ENCODE data around the gene TTN. TPM values are rescaled to one million over a fixed set of nuclear protein-coding genes. Genes with fewer than 3 reads are reported as not detected.

TTN gene
- total RNA-seq, 2 donors from 2014 or later, result 4.3 to 9.2 TPM

DNA sequence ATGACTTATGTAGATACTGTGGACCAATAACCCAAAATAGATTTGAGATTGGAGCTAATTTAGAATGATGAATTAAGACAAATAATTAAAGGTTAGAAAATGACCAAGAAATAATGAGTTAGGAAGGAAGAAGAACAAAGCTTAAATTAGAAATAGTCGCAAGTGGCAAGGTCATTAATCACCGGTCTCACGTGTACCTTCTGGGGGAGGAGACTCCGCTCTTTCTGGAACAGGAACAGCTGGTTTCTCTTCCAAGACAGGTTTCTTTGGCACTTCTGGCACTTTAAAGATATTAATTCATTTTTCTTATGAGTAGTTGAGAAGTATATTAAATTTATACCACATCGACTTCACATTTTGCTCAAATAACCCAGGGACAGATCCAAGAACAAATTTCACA, 156.7 kb downstream of the TTN start:
- no peak for ATAC-seq
- H3K9me3 Mint-ChIP-seq, result peaks cover 0 to 5% of the 10 kb centered on the region in 2 donors
- H3K27ac Mint-ChIP-seq, result no peak overlapping the region

DNA sequence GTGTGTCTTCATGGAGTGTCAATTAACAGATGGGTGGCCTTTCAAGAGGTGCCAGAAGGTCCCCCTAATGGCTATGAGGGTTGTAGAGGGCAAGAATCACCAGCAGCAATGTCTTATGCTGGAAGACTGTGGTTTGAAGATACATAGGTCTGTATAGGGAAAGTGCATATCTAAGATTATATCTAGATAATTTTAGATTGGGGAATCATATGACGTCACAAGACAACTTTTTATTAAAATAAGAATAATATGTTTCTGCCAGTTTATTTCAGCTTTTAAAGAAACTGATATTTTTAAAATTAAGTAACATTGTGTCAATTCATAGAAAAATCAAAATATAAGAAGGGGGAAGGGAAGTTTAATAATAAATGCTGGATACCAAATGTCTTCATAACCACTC, 162.3 kb downstream of the TTN start:
- H3K36me3 Mint-ChIP-seq, result peaks cover 6 to 8% of the 10 kb centered on the region in 2 donors
- DNase-seq (ENCODE audit: low spot score in 2 of 2) (no peak), ATAC-seq (no peak)
- H3K27ac Mint-ChIP-seq, result no peak overlapping the region
- H3K9me3 Mint-ChIP-seq, result peaks cover 0 to 5% of the 10 kb centered on the region in 2 donors

More for the DNA sequence above, 156.7 kb downstream of the TTN start:
- DNase-seq (ENCODE audit: low spot score in 2 of 2), result no peak
- peaks cover 6 to 8% of the 10 kb centered on the region in 2 donors for H3K36me3 Mint-ChIP-seq

DNA sequence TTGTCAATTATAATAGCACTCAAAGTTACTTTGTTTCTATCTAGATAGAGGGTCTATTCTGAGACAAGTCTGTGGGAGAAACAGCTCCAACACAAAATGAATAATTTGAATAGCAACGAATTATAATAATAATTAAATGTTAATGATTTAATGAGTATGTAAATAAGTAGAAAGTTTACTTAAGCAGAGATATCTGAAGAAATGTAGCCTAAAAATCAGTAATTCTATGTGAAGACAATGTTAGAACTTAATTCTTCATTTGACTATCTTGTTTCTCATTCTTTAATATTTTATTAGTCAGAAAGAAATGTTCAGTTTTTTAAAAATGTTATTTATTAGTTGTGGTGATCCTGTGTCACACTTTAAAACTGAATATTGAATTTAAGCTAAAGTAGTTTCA, 165.7 kb downstream of the TTN start:
- Mint-ChIP-seq H3K27ac (no peak overlapping the region), H3K36me3 (no peaks in the 10 kb centered on the region), H3K9me3 (no peaks in the 10 kb centered on the region)
- no peak for DNase-seq (ENCODE audit: low spot score in 2 of 2)
- no peak for ATAC-seq

DNA sequence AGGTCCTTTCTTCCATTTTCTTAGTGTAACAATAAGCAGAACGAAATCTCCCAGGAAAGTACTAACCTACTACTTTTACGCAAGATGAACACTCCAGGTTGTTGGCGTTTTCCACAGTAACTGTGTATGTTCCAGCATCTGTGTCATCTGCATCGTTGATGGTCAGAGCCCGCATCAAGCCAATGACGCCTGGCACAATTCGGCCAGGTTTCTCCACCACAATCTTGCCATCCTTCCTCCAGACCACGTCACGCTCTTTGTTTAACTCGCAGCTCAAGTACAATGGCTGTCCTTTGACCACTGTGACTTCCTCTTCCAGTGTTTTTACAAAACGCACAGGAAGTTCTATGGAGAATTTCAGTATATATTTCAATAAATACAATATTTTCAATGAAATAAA, 171.3 kb downstream of the TTN start:
- Mint-ChIP-seq H3K9me3 (no peaks in the 10 kb centered on the region), H3K36me3 (peaks cover 0 to 1% of the 10 kb centered on the region in 2 donors)
- ATAC-seq, result no peak

DNA sequence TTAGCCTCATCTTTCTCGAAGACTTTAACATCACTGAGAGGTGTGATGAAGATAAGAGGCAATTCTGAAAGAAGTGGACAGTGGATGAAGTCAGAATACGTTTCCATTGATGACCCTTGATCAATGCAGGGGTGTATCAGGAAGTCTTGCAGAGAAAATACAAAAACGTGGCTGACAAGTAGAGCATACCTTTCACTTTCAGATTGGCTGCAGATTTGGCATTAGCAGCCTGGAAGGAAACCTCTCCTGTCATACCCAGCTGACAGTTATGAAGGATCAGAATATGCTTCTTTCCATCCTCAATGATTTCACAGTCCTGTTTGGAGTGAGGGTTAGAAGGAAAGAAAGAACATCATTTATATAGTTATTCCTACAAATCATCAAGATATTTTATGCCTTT, 174.5 kb downstream of the TTN start:
- Mint-ChIP-seq H3K9me3 (no peaks in the 10 kb centered on the region), H3K27ac (no peak overlapping the region), H3K36me3 (peaks cover 0 to 12% of the 10 kb centered on the region in 2 donors)
- DNase-seq (ENCODE audit: low spot score in 2 of 2) (no peak), ATAC-seq (no peak)

More for the DNA sequence above, 171.3 kb downstream of the TTN start:
- no peak for DNase-seq (ENCODE audit: low spot score in 2 of 2)
- no peak overlapping the region for H3K27ac Mint-ChIP-seq

DNA sequence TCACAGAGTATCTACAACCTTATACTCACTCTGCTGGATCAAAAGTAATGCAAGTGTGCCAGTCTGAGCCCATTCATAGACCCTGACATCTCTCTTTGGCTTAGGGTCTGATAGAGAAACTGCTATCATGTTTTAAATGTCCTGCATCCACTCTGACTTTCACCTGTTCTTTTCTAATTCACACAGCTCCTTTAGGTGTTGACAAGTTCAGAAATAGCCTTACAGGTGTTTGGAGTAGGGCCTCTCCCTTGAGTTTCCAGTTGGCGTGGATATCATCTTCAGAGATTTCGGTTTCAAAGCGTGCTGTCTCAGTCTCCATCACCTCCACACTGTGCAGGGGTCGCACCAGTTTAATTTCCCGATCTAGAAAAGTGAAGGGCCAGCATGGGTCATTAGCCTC, 176.6 kb downstream of the TTN start:
- Mint-ChIP-seq H3K27ac (no peak overlapping the region), H3K36me3 (peaks cover 0 to 12% of the 10 kb centered on the region in 2 donors), H3K9me3 (no peaks in the 10 kb centered on the region)
- DNase-seq (ENCODE audit: low spot score in 2 of 2), result no peak
- ATAC-seq, result no peak

DNA sequence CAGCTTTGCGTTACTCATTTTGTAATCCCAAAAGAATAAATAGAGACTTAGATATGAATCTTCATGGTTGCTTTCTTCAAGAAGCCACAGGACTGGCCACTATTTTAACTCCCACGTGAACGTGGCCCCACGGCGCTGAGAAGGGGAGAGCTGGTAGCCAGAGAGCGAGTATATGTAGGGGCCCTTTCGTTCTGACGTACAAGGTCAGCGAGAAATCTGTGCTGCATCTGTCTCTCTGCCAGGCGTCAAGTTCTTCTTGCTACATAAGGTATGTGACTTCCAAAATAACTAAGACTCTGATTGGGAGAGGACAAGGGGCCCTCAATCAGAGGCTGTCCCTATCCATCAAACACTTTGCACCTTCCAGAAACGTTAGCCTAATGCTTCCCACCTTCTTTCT, 177.8 kb downstream of the TTN start:
- ATAC-seq (no peak), DNase-seq (ENCODE audit: low spot score in 2 of 2) (no peak)
- H3K9me3 Mint-ChIP-seq, result no peaks in the 10 kb centered on the region
- H3K36me3 Mint-ChIP-seq, result peaks cover 0 to 12% of the 10 kb centered on the region in 2 donors
- H3K27ac Mint-ChIP-seq, result no peak overlapping the region

DNA sequence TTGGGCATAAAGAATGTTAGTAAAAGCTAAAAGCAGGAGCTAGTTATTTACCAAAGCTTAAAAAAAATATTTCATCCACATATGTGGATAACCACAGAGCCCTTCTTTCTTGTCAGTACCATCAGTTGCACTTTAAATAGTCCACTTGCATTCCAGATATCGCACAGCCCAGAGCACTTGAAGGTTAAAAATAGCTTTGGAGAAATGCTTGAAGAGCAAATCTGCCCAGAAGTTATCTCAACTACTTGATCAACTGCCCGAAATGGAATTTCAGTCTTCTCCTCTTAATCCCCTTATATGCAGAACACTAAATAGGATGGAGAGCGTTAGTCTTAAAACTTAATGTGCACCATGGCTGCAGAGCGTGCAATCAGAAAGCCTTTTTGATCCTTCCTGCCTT, 178.6 kb downstream of the TTN start:
- peaks cover 0 to 12% of the 10 kb centered on the region in 2 donors for H3K36me3 Mint-ChIP-seq
- no peaks in the 10 kb centered on the region for H3K9me3 Mint-ChIP-seq
- no peak for ATAC-seq
- DNase-seq (ENCODE audit: low spot score in 2 of 2), result no peak
- H3K27ac Mint-ChIP-seq, result no peak overlapping the region

DNA sequence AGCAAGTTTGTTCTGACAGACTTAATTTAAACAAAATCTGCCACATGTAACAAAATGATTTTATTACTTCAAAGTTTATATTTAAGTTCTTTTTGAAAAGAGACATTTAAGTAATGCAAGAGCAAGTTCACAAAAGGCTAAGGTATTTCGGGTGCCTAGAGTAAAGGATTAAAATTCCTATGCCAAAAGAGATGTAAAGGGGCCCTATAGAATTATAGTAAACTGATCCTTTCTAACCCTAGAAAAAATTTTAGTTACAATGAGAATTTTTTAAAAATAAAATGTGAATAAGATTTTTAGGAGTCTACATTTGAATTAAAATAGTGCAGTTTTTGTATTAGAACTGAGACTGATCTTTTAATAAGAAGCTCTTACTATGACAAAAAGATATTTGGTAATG, 179.8 kb downstream of the TTN start:
- no peak for DNase-seq (ENCODE audit: low spot score in 2 of 2)
- no peaks in the 10 kb centered on the region for H3K9me3 Mint-ChIP-seq
- no peak overlapping the region for H3K27ac Mint-ChIP-seq
- H3K36me3 Mint-ChIP-seq, result peaks cover 0 to 12% of the 10 kb centered on the region in 2 donors
- no peak for ATAC-seq

DNA sequence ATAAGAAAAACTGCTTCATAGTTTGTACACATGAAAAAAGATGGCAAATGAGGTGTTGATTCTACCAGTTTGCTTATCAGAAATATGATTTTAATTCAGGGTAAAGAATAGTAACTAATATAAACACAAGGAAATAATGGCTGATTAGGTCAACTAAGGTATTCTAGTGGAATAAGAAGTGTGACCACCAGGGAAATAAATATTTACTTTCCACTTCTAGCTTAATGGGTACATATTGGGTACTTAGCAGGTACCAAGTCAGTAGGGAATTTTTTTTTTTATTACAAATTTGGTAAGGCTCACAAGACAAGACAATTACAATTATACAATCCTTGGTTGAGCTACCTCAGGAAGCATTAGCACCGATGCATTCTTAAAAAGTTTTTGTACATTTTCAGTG, 191.3 kb downstream of the TTN start:
- no peaks in the 10 kb centered on the region for H3K9me3 Mint-ChIP-seq
- ATAC-seq (no peak), DNase-seq (ENCODE audit: low spot score in 2 of 2) (no peak)
- H3K27ac Mint-ChIP-seq, result no peak overlapping the region
- peaks cover 0 to 22% of the 10 kb centered on the region in 2 donors for H3K36me3 Mint-ChIP-seq

DNA sequence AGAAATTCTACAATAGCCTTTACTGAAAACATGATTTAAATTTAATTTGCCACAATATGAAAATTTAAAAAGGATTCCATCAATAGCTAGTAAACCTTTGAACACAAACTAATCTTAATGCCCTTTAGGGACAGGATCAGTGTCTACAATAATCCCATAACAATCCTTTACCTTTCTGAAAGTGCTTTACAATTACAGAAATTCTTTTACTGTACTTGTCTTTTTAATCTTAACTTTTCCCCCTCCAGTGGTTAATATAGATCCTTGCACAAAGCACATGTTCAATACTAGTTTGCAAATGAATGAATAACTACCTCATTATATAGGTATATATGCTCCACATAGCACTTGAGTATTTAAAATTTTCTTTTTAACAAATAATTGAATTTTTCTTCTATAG, 204.3 kb downstream of the TTN start:
- H3K9me3 Mint-ChIP-seq, result no peaks in the 10 kb centered on the region
- ATAC-seq, result no peak
- H3K36me3 Mint-ChIP-seq, result peaks cover 0 to 25% of the 10 kb centered on the region in 2 donors

DNA sequence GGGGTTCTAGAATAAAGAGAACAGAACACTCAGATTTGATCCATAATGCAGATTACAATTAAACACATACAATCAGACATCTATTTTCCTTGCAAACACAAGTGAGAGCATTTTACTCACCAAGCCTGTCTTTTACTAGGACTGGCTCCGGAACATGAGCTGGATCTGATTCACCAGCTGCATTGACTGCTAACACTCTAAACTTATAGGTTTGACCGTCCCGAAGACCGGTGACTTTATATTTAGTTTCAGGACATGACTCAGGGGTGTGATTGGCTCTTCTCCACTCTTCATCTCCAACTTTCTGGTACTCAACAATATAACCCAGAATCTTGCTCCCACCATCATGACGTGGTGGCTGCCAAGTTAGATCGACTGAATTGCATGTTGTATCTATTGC, 214.6 kb downstream of the TTN start:
- no peak for ATAC-seq
- Mint-ChIP-seq H3K27ac (no peak overlapping the region), H3K9me3 (no peaks in the 10 kb centered on the region), H3K36me3 (peaks cover 21 to 47% of the 10 kb centered on the region in 2 donors)
- DNase-seq (ENCODE audit: low spot score in 2 of 2), result no peak

More for the DNA sequence above, 204.3 kb downstream of the TTN start:
- no peak overlapping the region for H3K27ac Mint-ChIP-seq
- DNase-seq (ENCODE audit: low spot score in 2 of 2), result no peak

DNA sequence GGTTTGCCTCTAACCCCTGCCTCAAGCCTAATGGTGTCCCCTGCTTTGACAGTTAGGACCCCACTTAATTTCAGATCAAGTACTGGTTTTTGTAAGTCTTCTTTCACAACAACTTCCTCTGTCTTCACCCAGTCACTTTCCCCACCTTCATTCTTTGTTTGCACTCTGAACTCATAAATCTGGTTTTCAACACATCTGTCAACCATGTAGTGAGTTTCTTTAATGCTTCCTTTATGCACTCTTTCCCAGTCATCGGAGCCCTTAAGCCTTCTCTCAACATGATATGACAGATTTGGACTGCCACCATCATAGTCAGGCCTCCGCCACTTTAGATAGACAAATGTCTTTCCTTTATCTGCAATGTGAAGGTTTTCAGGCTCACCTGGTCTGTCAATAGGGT, 217.9 kb downstream of the TTN start:
- no peaks in the 10 kb centered on the region for H3K9me3 Mint-ChIP-seq
- peaks cover 24 to 44% of the 10 kb centered on the region in 2 donors for H3K36me3 Mint-ChIP-seq
- DNase-seq (ENCODE audit: low spot score in 2 of 2), result no peak
- ATAC-seq, result no peak
- H3K27ac Mint-ChIP-seq, result peak overlapping the region in 1 of 2 donors; percentile 15

DNA sequence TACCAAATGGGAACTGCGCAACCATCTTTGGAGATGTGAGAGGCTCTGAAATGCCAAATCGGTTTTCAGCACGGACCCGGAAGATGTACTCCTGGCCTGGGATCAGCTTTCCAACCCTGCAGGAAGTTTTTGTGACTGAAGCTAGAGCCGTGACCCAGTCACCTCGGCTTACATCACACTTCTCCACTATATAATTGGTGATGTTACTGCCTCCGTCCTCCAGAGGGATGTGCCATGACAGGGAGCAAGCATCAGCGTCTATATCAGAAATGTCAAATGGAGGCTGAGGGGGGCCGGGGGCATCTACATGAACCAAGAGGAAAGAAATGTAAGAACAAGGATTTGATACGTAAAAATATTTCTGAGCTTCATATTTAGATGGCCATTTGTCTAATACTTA, 222.6 kb downstream of the TTN start:
- no peak for ATAC-seq
- DNase-seq (ENCODE audit: low spot score in 2 of 2), result no peak
- H3K36me3 Mint-ChIP-seq, result peaks cover 22 to 23% of the 10 kb centered on the region in 2 donors
- no peaks in the 10 kb centered on the region for H3K9me3 Mint-ChIP-seq
- no peak overlapping the region for H3K27ac Mint-ChIP-seq

DNA sequence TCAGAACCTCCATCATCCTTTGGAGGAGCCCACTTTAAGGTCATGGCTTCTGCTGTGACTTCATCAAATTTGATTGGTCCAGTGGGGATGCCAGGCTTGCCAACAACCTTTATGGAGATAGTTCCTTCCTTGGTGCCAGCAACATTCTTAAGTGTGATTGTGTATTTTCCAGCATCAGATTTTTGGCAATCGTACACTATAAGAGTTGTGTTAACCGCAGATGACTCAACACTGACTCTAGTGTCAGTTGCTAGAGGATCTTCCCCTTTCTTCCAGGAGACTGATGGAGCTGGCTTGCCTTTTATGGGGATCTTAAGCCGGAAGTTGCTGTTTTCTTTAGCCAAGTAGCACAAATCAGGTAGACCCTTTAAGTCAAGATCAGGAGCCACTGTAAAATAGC, 228.2 kb downstream of the TTN start:
- DNase-seq (ENCODE audit: low spot score in 2 of 2) (no peak), ATAC-seq (no peak)
- Mint-ChIP-seq H3K36me3 (peaks cover 57 to 58% of the 10 kb centered on the region in 2 donors), H3K9me3 (peaks cover 0 to 6% of the 10 kb centered on the region in 2 donors), H3K27ac (no peak overlapping the region)

DNA sequence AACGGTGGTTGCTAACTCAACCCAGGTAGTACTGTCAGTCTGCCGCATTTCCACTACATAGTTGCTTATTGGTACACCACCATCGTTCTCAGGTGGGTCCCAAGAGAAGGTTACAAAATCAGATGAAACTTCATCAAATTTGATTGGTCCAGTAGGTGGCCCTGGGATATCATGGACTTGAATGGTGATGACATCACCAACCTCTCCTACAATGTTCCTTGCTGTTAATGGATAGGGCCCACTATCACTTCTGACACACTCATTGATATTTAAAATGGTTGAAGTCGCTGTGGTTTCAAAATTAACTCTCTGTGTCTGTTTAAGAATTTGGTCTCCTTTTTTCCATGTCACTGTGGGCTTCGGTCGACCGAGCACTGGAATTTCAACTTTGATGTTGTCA, 232.4 kb downstream of the TTN start:
- no peak for ATAC-seq
- Mint-ChIP-seq H3K36me3 (peaks cover 89 to 92% of the 10 kb centered on the region in 2 donors), H3K9me3 (peaks cover 13 to 20% of the 10 kb centered on the region in 2 donors), H3K27ac (no peak overlapping the region)
- DNase-seq (ENCODE audit: low spot score in 2 of 2), result no peak

DNA sequence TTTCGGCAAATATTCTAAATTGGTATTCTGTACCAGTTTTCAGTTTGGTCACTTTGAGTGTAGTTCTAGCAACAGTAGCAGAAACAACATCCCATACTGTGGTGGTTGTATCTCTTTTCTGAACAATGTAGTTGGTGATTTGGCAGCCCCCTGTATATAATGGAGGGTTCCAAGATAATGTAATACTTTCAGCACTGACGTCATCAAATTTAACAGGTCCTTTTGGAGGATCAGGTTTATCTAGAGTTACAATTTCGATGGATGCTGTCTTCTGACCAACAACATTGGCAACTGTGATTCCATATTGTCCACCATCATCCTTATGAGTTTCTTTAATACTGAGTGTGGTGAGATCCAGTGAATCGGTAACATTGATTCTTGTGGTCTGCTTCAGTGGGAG, 239.0 kb downstream of the TTN start:
- Mint-ChIP-seq H3K9me3 (peaks cover 40 to 60% of the 10 kb centered on the region in 2 donors), H3K36me3 (peaks cover 98% of the 10 kb centered on the region in 2 donors), H3K27ac (no peak overlapping the region)
- no peak for DNase-seq (ENCODE audit: low spot score in 2 of 2)
- no peak for ATAC-seq

DNA sequence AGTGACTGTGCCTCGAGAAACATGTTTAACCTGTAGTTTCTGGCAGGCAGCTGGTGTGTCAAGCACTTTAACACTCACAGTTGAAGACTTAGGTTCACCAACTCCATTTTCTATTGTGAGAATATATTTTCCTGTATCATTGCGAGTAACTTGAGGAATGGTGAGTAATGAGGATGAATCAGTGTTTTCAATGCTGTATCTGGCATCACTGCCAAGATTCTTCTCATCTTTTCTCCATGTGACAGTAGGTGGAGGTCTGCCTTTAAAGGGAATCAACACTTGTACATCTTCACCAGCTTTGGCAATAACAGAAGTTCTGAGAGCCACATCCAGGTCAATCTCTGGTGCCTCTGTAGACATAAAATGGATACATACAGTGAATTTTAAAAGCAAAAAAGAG, 254.2 kb downstream of the TTN start:
- DNase-seq (ENCODE audit: low spot score in 2 of 2), result no peak
- peaks cover 0 to under 1% of the 10 kb centered on the region in 2 donors for H3K9me3 Mint-ChIP-seq
- peak; percentile 35 to 57 for ATAC-seq
- peaks cover 55 to 57% of the 10 kb centered on the region in 2 donors for H3K36me3 Mint-ChIP-seq
- H3K27ac Mint-ChIP-seq, result peak overlapping the region in 1 of 2 donors; percentile 56

DNA sequence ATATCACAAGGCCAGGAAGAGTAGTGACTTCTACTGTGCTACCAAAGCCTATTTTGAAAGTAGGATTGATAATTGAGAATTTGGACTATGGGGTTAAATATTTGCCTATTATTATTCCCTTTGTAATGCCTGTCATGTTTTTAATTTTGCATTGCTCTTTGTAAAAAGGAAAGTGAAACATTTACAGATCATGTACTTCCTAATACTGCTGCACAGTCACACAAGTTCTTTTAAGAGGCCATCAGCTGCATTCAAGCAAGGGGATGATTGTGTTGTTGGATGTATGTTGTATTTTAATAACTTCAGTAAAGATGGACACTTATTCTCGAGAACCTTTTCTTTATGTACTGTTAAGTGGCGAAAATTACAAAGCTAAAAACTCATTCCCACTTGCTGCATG, 256.9 kb downstream of the TTN start:
- Mint-ChIP-seq H3K27ac (no peak overlapping the region), H3K36me3 (peaks cover 59% of the 10 kb centered on the region in 2 donors), H3K9me3 (peaks cover 0 to 7% of the 10 kb centered on the region in 2 donors)
- no peak for ATAC-seq
- no peak for DNase-seq (ENCODE audit: low spot score in 2 of 2)

All from activated naive CD4-positive, alpha-beta T cell treated with anti-CD3 and anti-CD28 coated beads, Interleukin-2, amount 50 U/mL, for 72 hours (primary cell).